Activated CD4-positive, alpha-beta T cell treated with anti-CD3 and anti-CD28 coated beads, Interleukin-2, amount 50 U/mL, for 24 hours (primary cell): Measurements from ENCODE around the gene SPRED2.

Experiments used
- DNase-seq, 2 donors: peaks; one replicate each; pipeline ENCODE4 v3.0.0-alpha.2; 2020; ENCODE audit warnings: low read depth in 1 of 2, low spot score in 1 of 2

Gene SPRED2

GRCh38 chr2:65287364-65287763 lies 145.0 kb downstream of the SPRED2 start:
- no peak for DNase-seq

GRCh38 chr2:65282477-65283053 lies 149.8 kb downstream of the SPRED2 start:
- no peak for DNase-seq

DNA sequence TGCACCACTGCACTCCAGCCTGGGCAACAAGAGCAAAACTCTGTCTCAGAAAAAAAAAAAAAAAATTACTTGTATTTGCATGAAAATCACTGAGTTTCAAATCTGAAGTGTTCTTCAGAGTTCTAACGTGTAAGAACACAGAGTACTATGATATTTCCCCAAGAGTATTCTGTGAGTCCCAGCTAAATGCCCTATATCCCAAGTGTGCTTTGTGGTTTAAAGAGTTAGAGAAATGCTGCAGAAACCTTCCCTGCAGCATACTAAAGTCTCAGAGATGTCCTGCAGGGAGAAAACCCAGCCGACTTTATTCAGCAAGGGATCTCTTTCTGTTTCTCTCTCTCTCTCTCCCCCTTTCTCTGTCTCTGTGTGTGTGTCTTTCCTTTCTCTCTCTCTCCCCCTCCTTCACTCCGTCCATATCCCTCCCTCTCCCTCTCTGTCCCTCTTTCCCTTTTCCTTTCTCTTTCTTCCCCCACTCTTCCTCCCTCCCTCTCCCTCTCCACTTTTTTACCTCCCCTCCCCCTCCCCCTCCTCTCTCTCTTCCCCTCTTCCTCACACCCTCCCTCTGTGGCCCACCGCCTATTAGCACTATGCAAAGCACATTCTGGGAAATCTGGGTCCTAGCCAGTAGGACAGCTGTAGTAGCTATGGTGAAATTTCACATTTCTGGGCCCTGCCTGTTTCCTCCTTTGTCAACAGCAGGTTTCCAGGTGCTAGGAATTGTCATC lies 150.6 kb downstream of the SPRED2 start:
- DNase-seq = no peak

- no peak for DNase-seq
Observed at GRCh38 chr2:65279756-65280155, 152.6 kb downstream of the SPRED2 start.

GRCh38 chr2:65278531-65278981 lies 153.8 kb downstream of the SPRED2 start:
- no peak for DNase-seq

DNA sequence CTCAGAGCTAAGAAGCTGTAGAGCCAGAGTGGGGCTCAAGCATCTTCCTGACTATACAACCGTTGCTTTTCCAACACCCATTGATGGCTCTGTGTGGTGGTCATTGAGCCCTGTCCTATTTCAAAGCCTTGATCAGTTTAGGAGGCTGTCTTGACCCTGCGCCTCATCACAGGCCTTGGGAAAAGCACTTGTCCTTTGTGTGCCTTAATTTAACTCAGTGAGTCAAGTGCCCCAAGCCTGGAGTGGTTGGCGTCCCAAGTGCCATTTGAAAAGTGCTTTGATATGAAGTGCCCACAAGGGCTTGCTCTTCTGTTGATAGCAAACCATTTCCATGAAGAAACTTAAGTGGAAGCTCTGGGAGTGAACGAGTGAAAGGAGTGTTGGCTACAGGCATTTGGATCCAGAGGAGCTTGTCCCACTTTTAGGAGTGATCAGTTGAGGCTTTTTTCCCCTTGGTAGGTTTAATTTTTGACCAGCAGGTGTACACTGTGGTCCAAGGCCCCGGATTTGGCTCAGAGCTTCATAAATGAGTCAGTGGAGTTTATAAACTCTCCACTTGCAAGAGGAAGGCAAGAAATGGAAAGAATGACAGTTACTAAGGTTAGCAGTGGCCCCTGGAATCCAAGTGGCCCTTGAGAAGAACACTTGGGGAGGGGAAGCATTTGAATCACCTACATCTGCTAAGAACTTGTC lies 154.5 kb downstream of the SPRED2 start:
- no peak for DNase-seq

GRCh38 chr2:65277118-65277517 lies 155.3 kb downstream of the SPRED2 start:
- no peak for DNase-seq

DNA sequence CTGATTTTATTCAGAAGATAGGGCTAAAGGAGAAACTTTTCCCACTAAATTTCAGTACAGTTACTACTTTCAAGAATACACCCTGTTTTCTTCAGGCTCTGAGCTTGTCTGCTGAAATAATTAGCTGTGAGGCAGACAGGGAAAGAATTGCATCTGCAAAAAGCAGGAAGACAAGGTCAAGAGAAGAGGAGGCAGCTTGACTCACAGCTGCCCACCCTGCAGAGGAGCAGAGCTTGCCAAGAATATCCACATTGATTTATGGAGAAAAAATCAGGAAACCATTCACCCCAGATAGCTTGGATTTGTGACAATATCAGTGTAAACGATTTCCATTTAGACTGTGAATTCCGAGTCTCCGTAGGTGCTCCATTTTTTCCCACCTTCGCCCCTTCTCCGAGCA lies 155.8 kb downstream of the SPRED2 start:
- no peak for DNase-seq

GRCh38 chr2:65275141-65275915 lies 157.1 kb downstream of the SPRED2 start:
- DNase-seq = no peak

- no peak for DNase-seq
Observed at GRCh38 chr2:65273344-65273743, 159.1 kb downstream of the SPRED2 start.

DNA sequence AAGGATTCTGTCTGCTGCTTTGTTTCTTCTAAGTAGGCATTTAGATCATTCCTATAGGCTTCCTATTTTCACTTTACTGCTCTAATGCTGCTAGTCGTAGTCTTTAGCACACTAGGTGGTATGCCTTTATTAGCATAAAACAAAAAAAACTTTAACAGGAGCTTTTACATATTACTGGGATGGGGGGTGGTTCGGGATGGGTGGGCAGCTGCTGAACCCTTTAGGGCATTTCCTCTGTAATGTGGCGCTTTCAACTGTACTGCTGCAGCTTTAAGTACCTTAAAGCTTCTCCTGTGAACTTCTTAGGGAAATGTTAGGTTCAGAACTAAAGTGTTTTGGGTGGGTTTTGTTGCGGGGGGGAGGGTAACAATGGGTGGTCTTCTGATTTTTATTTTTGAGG lies 163.4 kb downstream of the SPRED2 start:
- no peak for DNase-seq

GRCh38 chr2:65267008-65267407 lies 165.4 kb downstream of the SPRED2 start:
- DNase-seq = no peak

DNA sequence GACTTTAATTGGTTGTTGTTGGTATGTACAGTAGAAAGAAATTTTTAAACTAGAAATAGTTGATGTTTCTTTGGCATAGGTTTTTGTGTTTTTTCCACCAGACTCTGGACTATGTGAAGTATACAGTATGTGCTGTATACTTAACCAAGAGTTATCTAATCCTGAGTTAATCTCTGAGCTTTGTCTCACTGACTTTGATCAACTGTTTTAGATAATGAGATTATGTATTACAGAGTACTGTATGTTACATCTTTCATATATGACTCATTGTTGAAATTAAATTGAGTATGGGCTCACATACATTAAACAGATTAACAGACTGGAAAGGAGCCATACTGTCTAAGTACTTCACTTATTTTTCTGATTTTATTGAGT lies 166.7 kb downstream of the SPRED2 start:
- no peak for DNase-seq

GRCh38 chr2:65264821-65265670 lies 167.4 kb downstream of the SPRED2 start:
- peak in 1 of 2 donors; percentile 29 for DNase-seq

GRCh38 chr2:65263986-65264385 lies 168.4 kb downstream of the SPRED2 start:
- no peak for DNase-seq

DNA sequence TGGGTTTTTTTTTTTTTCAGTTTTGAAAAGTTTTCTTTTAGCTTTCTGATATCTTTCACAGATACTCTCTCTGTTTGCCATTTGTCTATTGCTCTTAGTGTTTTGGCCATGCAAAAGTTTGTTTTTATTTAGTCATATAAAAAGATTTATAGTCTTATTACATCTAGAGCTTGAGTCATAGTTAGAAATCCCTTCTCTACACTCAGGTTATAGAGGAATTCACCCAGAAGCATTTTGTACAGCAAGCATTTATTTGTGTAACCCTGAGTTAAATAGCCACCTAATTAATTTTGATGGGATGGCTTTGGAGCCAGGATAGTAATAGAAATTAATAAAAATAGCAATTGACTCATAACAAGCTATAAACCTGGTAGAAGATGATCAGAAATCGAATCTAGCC lies 169.1 kb downstream of the SPRED2 start:
- DNase-seq = no peak

DNA sequence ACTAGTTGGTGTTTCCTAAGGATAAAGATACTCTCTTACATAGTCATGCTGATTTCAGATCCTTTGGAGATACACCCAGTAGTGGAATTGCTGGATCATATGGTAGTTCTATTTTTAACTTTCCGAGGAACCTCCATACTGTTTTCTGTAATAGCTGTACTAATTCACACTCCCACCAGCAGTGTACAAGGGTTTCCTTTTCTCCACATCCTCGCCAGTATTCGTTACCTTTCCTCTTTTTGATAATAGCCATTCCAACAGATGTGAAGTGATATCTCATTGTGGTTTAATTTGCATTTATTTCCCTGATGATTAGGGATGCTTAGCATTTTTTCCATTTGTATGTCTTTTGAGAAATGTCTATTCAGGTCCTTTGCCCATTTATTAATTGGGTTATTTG lies 170.7 kb downstream of the SPRED2 start:
- DNase-seq = no peak
